HepG2 (cell line): Measurements from ENCODE around the gene CAPN10. TPM values are rescaled to one million over a fixed set of nuclear protein-coding genes. Genes with fewer than 3 reads are reported as not detected.
A peak's percentile ranks its signal among the peaks of the same experiment; 100 is the strongest.

ENCODE experiments used
- AGO2 ChIP-seq: fragments of 200-400 bp; formaldehyde crosslinking; optimal IDR thresholded peaks from 2 replicates; pipeline ENCODE3; 2017; ENCODE audit warnings: mild to moderate bottlenecking, low read depth, low read length, moderate library complexity
- CEBPZ ChIP-seq: IDR thresholded peaks from 2 replicates; pipeline ENCODE4 v1.6.1; 2012; ENCODE audit warnings: low read length, improper control_type of control experiment
- ETV6 ChIP-seq: sonication (generic); formaldehyde crosslinking; conservative IDR thresholded peaks from 2 replicates; pipeline ENCODE4 v1.4.0; 2020; ENCODE audit warnings: missing genetic modification reagents
- FLYWCH1 ChIP-seq: sonication (generic); formaldehyde crosslinking; IDR thresholded peaks from 2 replicates; pipeline ENCODE4 v1.8.1; 2023; ENCODE audit warnings: mild to moderate bottlenecking, missing genetic modification reagents
- GTF3A ChIP-seq: sonication (generic); formaldehyde crosslinking; conservative IDR thresholded peaks from 2 replicates; pipeline ENCODE4 v1.4.0; 2020; ENCODE audit warnings: mild to moderate bottlenecking, missing genetic modification reagents
- JUN ChIP-seq: sonication (generic); formaldehyde crosslinking; IDR thresholded peaks from 2 replicates; pipeline ENCODE4 v1.4.0; 2020; ENCODE audit warnings: mild to moderate bottlenecking, missing genetic modification reagents
- NBN ChIP-seq: fragments of 450-650 bp; conservative IDR thresholded peaks from 2 replicates; pipeline ENCODE4 v1.6.1; 2017
- PCBP2 ChIP-seq: fragments of 200-400 bp; formaldehyde crosslinking; optimal IDR thresholded peaks from 2 replicates; pipeline ENCODE3; 2018; ENCODE audit warnings: low read length, low read depth; ENCODE audit not compliant: poor library complexity, severe bottlenecking
- RARA ChIP-seq: IDR thresholded peaks from 2 replicates; pipeline ENCODE4 v1.6.1; 2016; ENCODE audit warnings: missing genetic modification reagents, missing compliant biosample characterization
- SOX6 ChIP-seq, 2 experiments: fragments of 450-650 bp in 1 of 2; sonication (generic) in 1 of 2; formaldehyde crosslinking in 1 of 2; IDR thresholded peaks; 2 replicates each; pipeline versions ENCODE4 v1.4.0 to v1.6.1; 2017 to 2020; ENCODE audit warnings: antibody characterized with exemption in 1 of 2, mild to moderate bottlenecking in 1 of 2, missing genetic modification reagents in 1 of 2
- SRSF1 ChIP-seq: fragments of 200-400 bp; formaldehyde crosslinking; optimal IDR thresholded peaks from 2 replicates; pipeline ENCODE3; 2017; ENCODE audit warnings: mild to moderate bottlenecking, low read depth, low read length, moderate library complexity
- STAT6 ChIP-seq: sonication (generic); formaldehyde crosslinking; IDR thresholded peaks from 2 replicates; pipeline ENCODE4 v1.4.0; 2020; ENCODE audit warnings: missing genetic modification reagents, mild to moderate bottlenecking, borderline replicate concordance
- TBL1XR1 ChIP-seq: fragments of 150-350 bp; IDR thresholded peaks from 2 replicates; pipeline ENCODE4 v1.6.1; 2014; ENCODE audit warnings: borderline replicate concordance, low read length; ENCODE audit not compliant: partially characterized antibody
- TBP ChIP-seq: sonication (generic); formaldehyde crosslinking; IDR thresholded peaks from 2 replicates; pipeline ENCODE4 v1.5.0; 2020; ENCODE audit warnings: missing genetic modification reagents
- TIGD3 ChIP-seq: sonication (generic); formaldehyde crosslinking; IDR thresholded peaks from 2 replicates; pipeline ENCODE4 v1.5.1; 2020; ENCODE audit warnings: mild to moderate bottlenecking, missing genetic modification reagents, borderline replicate concordance
- ZBTB20 ChIP-seq: sonication (generic); formaldehyde crosslinking; IDR thresholded peaks from 2 replicates; pipeline ENCODE4 v1.8.1; 2023; ENCODE audit warnings: missing genetic modification reagents, low read depth, mild to moderate bottlenecking, borderline replicate concordance
- ZBTB25 ChIP-seq: IDR thresholded peaks from 2 replicates; pipeline ENCODE4 v1.6.1; 2018; ENCODE audit warnings: missing genetic modification reagents
- ZNF205 ChIP-seq: IDR thresholded peaks from 2 replicates; pipeline ENCODE4 v1.6.1; 2018; ENCODE audit warnings: missing biosample characterization, missing genetic modification reagents
- ZNF3 ChIP-seq: IDR thresholded peaks from 2 replicates; pipeline ENCODE4 v1.7.0; 2017; ENCODE audit warnings: inconsistent platforms
- ZNF430 ChIP-seq: sonication (generic); formaldehyde crosslinking; IDR thresholded peaks from 2 replicates; pipeline ENCODE4 v1.9.0; 2021; ENCODE audit warnings: mild to moderate bottlenecking, missing genetic modification reagents
- ZNF83 ChIP-seq: sonication (generic); formaldehyde crosslinking; IDR thresholded peaks from 2 replicates; pipeline ENCODE4 v1.4.0; 2020; ENCODE audit warnings: missing genetic modification reagents, mild to moderate bottlenecking, borderline replicate concordance
- polyA plus RNA-seq, 8 experiments: library from polyadenylated mRNA; depleted of rRNA in 3 of 8; stranded (reverse) in 7 of 8; unstranded in 1 of 8; fragments of >200 nt; fragmentation: Illumina TruSeq in 4 of 8; extraction: Trizol in 4 of 8; gene quantifications; 2 replicates each; pipeline versions ENCODE4 v1.2.1 to v1.2.3, GENCODE V29; 2011 to 2016; ENCODE audit warnings: low read depth in 4 of 8, missing spikeins in 1 of 8, mixed read lengths in 1 of 8; ENCODE audit not compliant: insufficient read depth in 1 of 8
- total RNA-seq, 5 experiments: library from RNA; depleted of rRNA; stranded (reverse); fragments of >200 nt; fragmentation: Illumina TruSeq; extraction: Trizol; gene quantifications; 2 replicates each; pipeline ENCODE4 v1.2.3, GENCODE V29; 2016; ENCODE audit warnings: low read depth in 1 of 5

The CAPN10 gene
- total and polyA plus RNA-seq, 2 of the 13 experiments (the other 11 are each of a cell fraction or from before 2014, with no cell fraction given): 27.6 to 32.4 TPM

- no peak for TF ChIP-seq CEBPZ
- TF ChIP-seq NBN: no peak
- peak; percentile 62 for TF ChIP-seq TBL1XR1
- no peak for TF ChIP-seq FLYWCH1 (CRISPR knock-in tag)
- 0 out of 2 replicates have a peak, but pooled peaks have one; percentile 14 for TF ChIP-seq ZNF3
- TF ChIP-seq STAT6 (CRISPR knock-in tag): no peak
- no peak for TF ChIP-seq AGO2
- TF ChIP-seq TIGD3 (CRISPR knock-in tag): no peak
- TF ChIP-seq JUN (CRISPR knock-in tag): no peak
- TF ChIP-seq ZNF83 (CRISPR knock-in tag): peak; percentile 40
- TF ChIP-seq ZNF430: peak; percentile 68; the same call in 1 of the 2 replicates
- TF ChIP-seq TBP (CRISPR knock-in tag): 0 out of 2 replicates have a peak, but pooled peaks have one; percentile 16
- TF ChIP-seq GTF3A: no peak
- TF ChIP-seq ZNF205 (CRISPR knock-in tag): 0 out of 2 replicates have a peak, but pooled peaks have one; percentile 30
- no peak for TF ChIP-seq ZBTB20 (CRISPR knock-in tag)
- peak; percentile 49 for TF ChIP-seq RARA
- no peak for TF ChIP-seq SRSF1
- no peak for TF ChIP-seq ZBTB25 (CRISPR knock-in tag)
- peak; percentile 43; the same call in 1 of the 2 replicates for TF ChIP-seq ETV6 (CRISPR knock-in tag)
- no peak for TF ChIP-seq SOX6 (IDR thresholded peaks at IDR 0.05)
- no peak; the same call in 1 of the 2 replicates for TF ChIP-seq SOX6 (CRISPR knock-in tag; IDR thresholded peaks at IDR 0.05)
- TF ChIP-seq PCBP2: no peak
Measured at GRCh38 chr2:240560084-240560479, 26.5 kb upstream of the CAPN10 start, which contains the start of gene DUSP28 (continued).
